ENCODE data around the gene IFNLR1. TPM values are rescaled to one million over a fixed set of nuclear protein-coding genes. Genes with fewer than 3 reads are reported as not detected.

IFNLR1 gene
- total RNA-seq, 2 donors from 2014 or later = 7.9 to 16.8 TPM

DNA sequence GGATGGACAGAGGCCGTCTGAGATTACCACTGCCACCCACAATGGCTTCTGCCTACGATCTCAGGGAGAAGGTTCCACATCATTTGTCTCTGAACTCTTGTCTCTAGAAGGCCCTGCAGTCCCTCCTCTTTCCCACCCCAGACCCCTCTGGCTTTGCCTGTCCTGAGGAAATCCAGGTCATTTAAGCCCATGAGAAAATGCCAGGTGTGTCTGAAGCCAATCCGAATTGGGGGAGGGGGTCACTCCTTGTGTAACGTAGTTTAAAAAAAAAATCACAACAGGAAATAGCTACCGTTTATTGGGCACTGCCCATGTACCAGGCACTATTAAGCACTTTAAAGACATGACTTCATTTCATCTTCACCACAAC lies 67.6 kb downstream of the IFNLR1 start:
- intact Hi-C loops (cut with DNase I) = no loop called here
- H3K27ac ChIP-seq = peak overlapping the region; percentile 77
- no peaks in the 10 kb centered on the region for H3K36me3 ChIP-seq
- H3K4me1 ChIP-seq = peaks cover 9% of the 10 kb centered on the region
- H3K4me3 ChIP-seq = no peak overlapping the region
- no peak for DNase-seq
- no peak for TF ChIP-seq CTCF (IDR thresholded peaks at IDR 0.05)
- peak overlapping the region in 1 of 2 donors; percentile 48 for H3K9ac ChIP-seq (ENCODE audit: low read depth in 2 of 2, low read length in 2 of 2)
- H3K27me3 ChIP-seq = no peaks in the 10 kb centered on the region
- H3K9me3 ChIP-seq = no peaks in the 10 kb centered on the region

- Histone ChIP-seq H3K9ac (ENCODE audit: low read depth in 2 of 2, low read length in 2 of 2) (peak overlapping the region in 1 of 2 donors; percentile 42), H3K4me1 (peaks cover 9% of the 10 kb centered on the region), H3K27me3 (no peaks in the 10 kb centered on the region), H3K36me3 (no peaks in the 10 kb centered on the region), H3K9me3 (no peaks in the 10 kb centered on the region), H3K27ac (peak overlapping the region; percentile 77), H3K4me3 (no peak overlapping the region)
- DNase-seq = peak; percentile 74
- TF ChIP-seq CTCF (IDR thresholded peaks at IDR 0.05) = no peak
- intact Hi-C loops (cut with DNase I) = no loop called here
Observed at GRCh38 chr1:24118410-24119242, 68.5 kb downstream of the IFNLR1 start.

DNA sequence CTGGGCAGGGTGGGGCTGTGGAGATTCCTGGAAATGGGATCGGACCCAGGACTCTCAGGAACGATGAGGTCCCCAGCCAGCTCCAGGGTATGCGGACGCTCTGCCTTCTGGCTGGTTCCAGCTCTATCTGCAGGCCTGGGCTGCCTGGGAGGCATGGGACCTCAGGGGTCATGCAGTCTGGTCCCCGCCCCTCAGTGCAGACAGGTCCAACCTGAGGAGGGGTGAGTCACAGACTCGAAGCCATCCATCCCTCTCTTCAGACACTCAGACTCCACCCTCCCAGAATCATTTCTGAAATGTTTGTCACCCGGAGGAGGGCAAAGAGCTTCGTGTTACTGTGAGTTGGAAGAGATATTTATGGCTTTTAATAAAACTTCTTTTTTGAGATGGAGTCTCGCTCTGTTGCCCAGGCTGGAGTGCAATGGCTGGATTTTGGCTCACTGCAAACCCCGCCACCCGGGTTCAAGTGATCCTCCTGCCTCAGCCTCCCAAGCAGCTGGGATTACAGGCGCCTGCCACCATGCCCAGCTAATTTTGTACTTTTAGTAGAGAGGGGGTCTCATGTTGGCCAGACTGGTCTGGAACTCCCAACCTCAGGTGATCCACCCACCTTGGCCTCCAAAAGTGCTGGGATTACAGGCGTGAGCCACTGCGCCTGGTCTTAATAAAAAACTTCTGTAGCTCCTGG lies 69.2 kb downstream of the IFNLR1 start:
- Histone ChIP-seq H3K9ac (ENCODE audit: low read depth in 2 of 2, low read length in 2 of 2) (peak overlapping the region in 1 of 2 donors; percentile 31), H3K27ac (peak overlapping the region; percentile 77), H3K4me3 (no peak overlapping the region), H3K9me3 (no peaks in the 10 kb centered on the region), H3K4me1 (peaks cover 9% of the 10 kb centered on the region), H3K36me3 (no peaks in the 10 kb centered on the region), H3K27me3 (no peaks in the 10 kb centered on the region)
- DNase-seq = peak; percentile 64
- intact Hi-C loops (cut with DNase I) = no loop called here
- TF ChIP-seq CTCF (IDR thresholded peaks at IDR 0.05) = no peak

- TF ChIP-seq CTCF (IDR thresholded peaks at IDR 0.05) = no peak
- intact Hi-C loops (cut with DNase I) = no loop called here
- Histone ChIP-seq H3K27ac (peak overlapping the region; percentile 77), H3K27me3 (no peaks in the 10 kb centered on the region), H3K9ac (ENCODE audit: low read depth in 2 of 2, low read length in 2 of 2) (no peak overlapping the region), H3K9me3 (no peaks in the 10 kb centered on the region), H3K36me3 (no peaks in the 10 kb centered on the region), H3K4me3 (no peak overlapping the region), H3K4me1 (peaks cover 9% of the 10 kb centered on the region)
- no peak for DNase-seq
Observed at GRCh38 chr1:24117132-24117531, 70.0 kb downstream of the IFNLR1 start.

- Histone ChIP-seq H3K27ac (no peak overlapping the region), H3K27me3 (no peaks in the 10 kb centered on the region), H3K4me3 (no peak overlapping the region), H3K4me1 (peaks cover 5% of the 10 kb centered on the region), H3K36me3 (no peaks in the 10 kb centered on the region), H3K9ac (ENCODE audit: low read depth in 2 of 2, low read length in 2 of 2) (no peak overlapping the region), H3K9me3 (no peaks in the 10 kb centered on the region)
- no peak for TF ChIP-seq CTCF (IDR thresholded peaks at IDR 0.05)
- intact Hi-C loops (cut with DNase I) = loop anchor here (5.0 kb wide), 1 partner anchor 42 kb away; no protein-coding TSS in a partner anchor
- no peak for DNase-seq
Observed at GRCh38 chr1:24114753-24115152, 72.3 kb downstream of the IFNLR1 start.
